AG09319 (cell line): ENCODE results near the gene MAPKAPK2.

Experiments used
- DNase-seq: peaks from one replicate; pipeline ENCODE4 v3.0.0-alpha.2; 2010; ENCODE audit warnings: low read depth; ENCODE audit errors: extremely low read depth
- CTCF ChIP-seq: IDR thresholded peaks from 2 replicates; pipeline ENCODE4 v1.5.1; 2011; ENCODE audit warnings: low read depth, mild to moderate bottlenecking, inconsistent platforms, low read length, moderate library complexity

MAPKAPK2 gene

GRCh38 chr1:206783506-206783905, 98.8 kb downstream of the MAPKAPK2 start:
- no peak for TF ChIP-seq CTCF
- no peak for DNase-seq
